Astrocyte of the spinal cord (primary cell): ENCODE measurements around the gene UNC5CL.

Experiments
- DNase-seq: peaks from one replicate; pipeline ENCODE4 v3.0.0; 2011; ENCODE audit warnings: low read depth, low spot score
- H3K4me3 ChIP-seq: 2 replicates; pipeline ENCODE4 v1.5.1; 2011; ENCODE audit warnings: low read depth, mild to moderate bottlenecking, low read length, moderate library complexity
- in situ Hi-C: cut with HindIII; loops from 2 replicates; pipeline ENCODE4 v1.10.0; 2017; ENCODE audit warnings: low sequenced_read_pairs
- TF ChIP-seq, protein P1 (sequence below): IDR thresholded peaks from 2 replicates; pipeline ENCODE4 v1.5.1; 2012; ENCODE audit warnings: low read depth, mild to moderate bottlenecking, low read length, inconsistent platforms

UNC5CL gene, protein sequence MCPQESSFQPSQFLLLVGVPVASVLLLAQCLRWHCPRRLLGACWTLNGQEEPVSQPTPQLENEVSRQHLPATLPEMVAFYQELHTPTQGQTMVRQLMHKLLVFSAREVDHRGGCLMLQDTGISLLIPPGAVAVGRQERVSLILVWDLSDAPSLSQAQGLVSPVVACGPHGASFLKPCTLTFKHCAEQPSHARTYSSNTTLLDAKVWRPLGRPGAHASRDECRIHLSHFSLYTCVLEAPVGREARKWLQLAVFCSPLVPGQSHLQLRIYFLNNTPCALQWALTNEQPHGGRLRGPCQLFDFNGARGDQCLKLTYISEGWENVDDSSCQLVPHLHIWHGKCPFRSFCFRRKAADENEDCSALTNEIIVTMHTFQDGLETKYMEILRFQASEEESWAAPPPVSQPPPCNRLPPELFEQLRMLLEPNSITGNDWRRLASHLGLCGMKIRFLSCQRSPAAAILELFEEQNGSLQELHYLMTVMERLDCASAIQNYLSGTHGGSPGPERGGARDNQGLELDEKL

GRCh38 chr6:41039060-41039998 is at the start of gene UNC5CL:
TSS of gene UNC5CL (minus strand) at chr6:41039221. CDS start at chr6:41035074, 4,147 bp downstream.
- no peak within 1 kb of the TSS for H3K4me3 ChIP-seq
- in situ Hi-C loops, result no loop called here
- TF ChIP-seq, protein P1, sequence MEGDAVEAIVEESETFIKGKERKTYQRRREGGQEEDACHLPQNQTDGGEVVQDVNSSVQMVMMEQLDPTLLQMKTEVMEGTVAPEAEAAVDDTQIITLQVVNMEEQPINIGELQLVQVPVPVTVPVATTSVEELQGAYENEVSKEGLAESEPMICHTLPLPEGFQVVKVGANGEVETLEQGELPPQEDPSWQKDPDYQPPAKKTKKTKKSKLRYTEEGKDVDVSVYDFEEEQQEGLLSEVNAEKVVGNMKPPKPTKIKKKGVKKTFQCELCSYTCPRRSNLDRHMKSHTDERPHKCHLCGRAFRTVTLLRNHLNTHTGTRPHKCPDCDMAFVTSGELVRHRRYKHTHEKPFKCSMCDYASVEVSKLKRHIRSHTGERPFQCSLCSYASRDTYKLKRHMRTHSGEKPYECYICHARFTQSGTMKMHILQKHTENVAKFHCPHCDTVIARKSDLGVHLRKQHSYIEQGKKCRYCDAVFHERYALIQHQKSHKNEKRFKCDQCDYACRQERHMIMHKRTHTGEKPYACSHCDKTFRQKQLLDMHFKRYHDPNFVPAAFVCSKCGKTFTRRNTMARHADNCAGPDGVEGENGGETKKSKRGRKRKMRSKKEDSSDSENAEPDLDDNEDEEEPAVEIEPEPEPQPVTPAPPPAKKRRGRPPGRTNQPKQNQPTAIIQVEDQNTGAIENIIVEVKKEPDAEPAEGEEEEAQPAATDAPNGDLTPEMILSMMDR, result peak; percentile 77
- no peak for DNase-seq

DNA sequence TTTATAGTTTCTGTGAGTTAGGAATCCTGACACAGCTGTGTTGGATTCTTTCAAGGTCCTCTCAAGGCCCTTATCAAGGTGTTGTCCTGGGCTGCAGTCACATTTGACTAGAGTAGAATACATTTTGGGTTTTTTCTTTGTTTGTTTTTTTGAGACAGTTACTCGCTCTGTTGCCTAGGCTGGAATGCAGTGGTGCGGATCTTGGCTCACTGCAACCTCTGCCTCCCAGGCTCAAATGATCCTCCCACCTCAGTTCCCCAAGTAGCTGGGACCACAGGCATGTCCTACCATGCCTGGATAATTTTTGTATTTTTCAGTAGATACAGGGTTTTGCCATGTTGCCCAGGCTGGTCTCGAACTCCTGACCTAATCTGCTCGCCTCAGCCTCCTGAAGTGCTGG is 49.4 kb upstream of the UNC5CL start:
- in situ Hi-C loops, result no loop called here
- no peak overlapping the region for H3K4me3 ChIP-seq
- DNase-seq, result peak; percentile 4
- TF ChIP-seq, protein P1, result no peak

- in situ Hi-C loops, result no loop called here
- H3K4me3 ChIP-seq, result no peak overlapping the region
- no peak for DNase-seq
- TF ChIP-seq, protein P1, result no peak
Measured at GRCh38 chr6:41085182-41085581, 46.2 kb upstream of the UNC5CL start.

- TF ChIP-seq, protein P1, result no peak
- H3K4me3 ChIP-seq, result no peak overlapping the region
- in situ Hi-C loops, result no loop called here
- no peak for DNase-seq
Measured at GRCh38 chr6:41083072-41083471, 44.1 kb upstream of the UNC5CL start.

DNA sequence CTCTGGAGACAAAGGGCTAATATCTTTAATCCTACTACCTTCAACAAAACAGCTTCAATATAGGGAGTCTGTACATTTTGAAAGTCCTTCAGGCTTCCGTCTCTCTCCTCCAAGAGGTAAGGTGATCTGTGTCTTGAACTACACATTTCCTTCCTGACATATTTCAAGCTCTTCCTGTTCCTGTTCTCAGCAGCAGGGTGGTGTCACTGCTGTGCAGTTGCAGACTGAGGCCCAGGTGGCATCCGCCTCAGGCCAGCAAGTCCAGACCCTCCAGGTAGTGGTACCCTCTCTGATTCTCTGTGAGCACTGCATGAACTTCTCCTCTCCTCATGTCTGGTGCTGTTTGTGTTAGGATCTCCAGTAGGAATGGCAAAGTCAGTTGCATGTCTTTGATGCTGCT is 41.6 kb upstream of the UNC5CL start:
- no peak overlapping the region for H3K4me3 ChIP-seq
- DNase-seq, result no peak
- in situ Hi-C loops, result no loop called here
- TF ChIP-seq, protein P1, result no peak

DNA sequence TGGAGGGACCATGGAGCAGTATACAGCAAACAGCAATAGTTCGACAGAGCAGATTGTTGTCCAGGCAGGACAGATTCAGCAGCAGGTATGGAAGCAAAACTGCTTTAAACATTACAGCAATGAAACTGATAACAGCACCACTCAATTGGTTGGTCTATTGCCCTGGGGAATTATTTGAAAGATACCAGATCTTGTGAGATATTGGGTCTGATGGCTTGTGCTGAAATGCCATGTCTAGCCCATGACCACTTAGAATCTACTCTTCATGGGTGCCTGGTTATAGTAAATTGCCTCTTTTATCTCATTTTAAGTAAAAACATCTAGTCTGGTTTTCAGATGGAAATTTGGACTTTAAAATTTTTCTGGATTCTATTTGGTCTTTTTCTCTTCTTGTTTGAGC is 40.1 kb upstream of the UNC5CL start:
- no peak for DNase-seq
- TF ChIP-seq, protein P1, result no peak
- in situ Hi-C loops, result no loop called here

More for the DNA sequence above, 40.1 kb upstream of the UNC5CL start:
- H3K4me3 ChIP-seq, result no peak overlapping the region
